Measurements from ENCODE around the gene LRRC75A.
"Not testable (repeated sequence)": the region's sequence is repeated elsewhere in the genome, so short reads cannot be mapped to it uniquely, and the experiment has no call there.

The LRRC75A gene

GRCh38 chr17:16450028-16450427 lies 42.0 kb downstream of the LRRC75A start:
- no peak for DNase-seq (ENCODE audit: low read depth)

- no peak for DNase-seq (ENCODE audit: low read depth)
These were observed 42.8 kb downstream of the LRRC75A start for GRCh38 chr17:16449121-16449570.

GRCh38 chr17:16448490-16448889 lies 43.5 kb downstream of the LRRC75A start:
- DNase-seq (ENCODE audit: low read depth) = no peak

GRCh38 chr17:16447676-16448075 lies 44.3 kb downstream of the LRRC75A start:
- no peak for DNase-seq (ENCODE audit: low read depth)

GRCh38 chr17:16446338-16446983 lies 45.5 kb downstream of the LRRC75A start:
- DNase-seq (ENCODE audit: low read depth) = no peak

GRCh38 chr17:16444258-16444886 lies 47.6 kb downstream of the LRRC75A start:
- DNase-seq (ENCODE audit: low read depth) = no peak

- no peak for DNase-seq (ENCODE audit: low read depth)
These were observed 48.3 kb downstream of the LRRC75A start for GRCh38 chr17:16443511-16444257.

- no peak for DNase-seq (ENCODE audit: low read depth)
These were observed 49.1 kb downstream of the LRRC75A start for GRCh38 chr17:16442594-16443510.

GRCh38 chr17:16442141-16442540 lies 49.9 kb downstream of the LRRC75A start:
- DNase-seq (ENCODE audit: low read depth) = no peak

- no peak for DNase-seq (ENCODE audit: low read depth)
These were observed 50.9 kb downstream of the LRRC75A start for GRCh38 chr17:16440901-16441629.

GRCh38 chr17:16440354-16440753 lies 51.6 kb downstream of the LRRC75A start:
- not testable (repeated sequence) for DNase-seq (ENCODE audit: low read depth)

GRCh38 chr17:16439811-16440351 lies 52.1 kb downstream of the LRRC75A start:
- no peak for DNase-seq (ENCODE audit: low read depth)

- no peak for DNase-seq (ENCODE audit: low read depth)
These were observed 52.6 kb downstream of the LRRC75A start for GRCh38 chr17:16439303-16439791.

- peak; percentile 89 for DNase-seq (ENCODE audit: low read depth)
These were observed 53.3 kb downstream of the LRRC75A start for GRCh38 chr17:16438557-16439302.

- DNase-seq (ENCODE audit: low read depth) = no peak
These were observed 53.8 kb downstream of the LRRC75A start for GRCh38 chr17:16438173-16438556.

GRCh38 chr17:16437083-16437482 lies 54.9 kb downstream of the LRRC75A start:
- DNase-seq (ENCODE audit: low read depth) = no peak

- no peak for DNase-seq (ENCODE audit: low read depth)
These were observed 55.8 kb downstream of the LRRC75A start for GRCh38 chr17:16435925-16436886.

GRCh38 chr17:16434662-16435061 lies 57.3 kb downstream of the LRRC75A start:
- DNase-seq (ENCODE audit: low read depth) = no peak

GRCh38 chr17:16433514-16433913 lies 58.5 kb downstream of the LRRC75A start:
- DNase-seq (ENCODE audit: low read depth) = no peak

Data from stimulated activated CD8-positive, alpha-beta memory T cell treated with anti-CD3 and anti-CD28 coated beads, Interleukin-4, amount 100 ng/mL, for 24 hours (primary cell).